Measurements from ENCODE around the gene PLCB4.

DNA sequence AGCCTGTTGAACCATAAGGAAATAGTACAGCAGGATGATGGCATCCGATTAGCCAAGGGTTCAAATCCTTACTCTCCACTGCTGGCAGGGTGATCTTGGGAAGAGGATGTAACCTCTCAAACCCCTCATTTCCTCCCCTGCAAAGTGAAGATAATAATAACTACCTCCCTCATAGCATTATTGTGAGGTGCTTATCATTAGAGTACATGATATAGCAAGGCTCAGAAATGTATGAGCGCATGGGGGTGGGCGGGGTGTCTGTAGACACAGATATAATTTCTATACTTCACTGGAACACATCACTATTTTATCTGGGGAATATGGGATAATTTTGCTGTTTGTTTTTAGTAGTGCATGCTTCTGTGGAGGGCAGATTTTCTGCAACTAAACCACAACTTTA is 355.7 kb downstream of the PLCB4 start:
- TF ChIP-seq, protein P1, sequence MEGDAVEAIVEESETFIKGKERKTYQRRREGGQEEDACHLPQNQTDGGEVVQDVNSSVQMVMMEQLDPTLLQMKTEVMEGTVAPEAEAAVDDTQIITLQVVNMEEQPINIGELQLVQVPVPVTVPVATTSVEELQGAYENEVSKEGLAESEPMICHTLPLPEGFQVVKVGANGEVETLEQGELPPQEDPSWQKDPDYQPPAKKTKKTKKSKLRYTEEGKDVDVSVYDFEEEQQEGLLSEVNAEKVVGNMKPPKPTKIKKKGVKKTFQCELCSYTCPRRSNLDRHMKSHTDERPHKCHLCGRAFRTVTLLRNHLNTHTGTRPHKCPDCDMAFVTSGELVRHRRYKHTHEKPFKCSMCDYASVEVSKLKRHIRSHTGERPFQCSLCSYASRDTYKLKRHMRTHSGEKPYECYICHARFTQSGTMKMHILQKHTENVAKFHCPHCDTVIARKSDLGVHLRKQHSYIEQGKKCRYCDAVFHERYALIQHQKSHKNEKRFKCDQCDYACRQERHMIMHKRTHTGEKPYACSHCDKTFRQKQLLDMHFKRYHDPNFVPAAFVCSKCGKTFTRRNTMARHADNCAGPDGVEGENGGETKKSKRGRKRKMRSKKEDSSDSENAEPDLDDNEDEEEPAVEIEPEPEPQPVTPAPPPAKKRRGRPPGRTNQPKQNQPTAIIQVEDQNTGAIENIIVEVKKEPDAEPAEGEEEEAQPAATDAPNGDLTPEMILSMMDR (IDR thresholded peaks at IDR 0.05) = no peak
- TF ChIP-seq EZH2 (IDR thresholded peaks at IDR 0.05) (no peak), EZH2phosphoT487 (IDR thresholded peaks at IDR 0.05) (no peak)
